ENCODE measurements around the gene GCK.

GRCh38 chr7:44120395-44120794, 68.8 kb downstream of the GCK start:
- TF ChIP-seq ZFP3 (CRISPR knock-in tag; IDR thresholded peaks at IDR 0.05) (no peak), TSHZ2 (CRISPR knock-in tag; IDR thresholded peaks at IDR 0.05) (no peak)
- TF ChIP-seq, protein P1, sequence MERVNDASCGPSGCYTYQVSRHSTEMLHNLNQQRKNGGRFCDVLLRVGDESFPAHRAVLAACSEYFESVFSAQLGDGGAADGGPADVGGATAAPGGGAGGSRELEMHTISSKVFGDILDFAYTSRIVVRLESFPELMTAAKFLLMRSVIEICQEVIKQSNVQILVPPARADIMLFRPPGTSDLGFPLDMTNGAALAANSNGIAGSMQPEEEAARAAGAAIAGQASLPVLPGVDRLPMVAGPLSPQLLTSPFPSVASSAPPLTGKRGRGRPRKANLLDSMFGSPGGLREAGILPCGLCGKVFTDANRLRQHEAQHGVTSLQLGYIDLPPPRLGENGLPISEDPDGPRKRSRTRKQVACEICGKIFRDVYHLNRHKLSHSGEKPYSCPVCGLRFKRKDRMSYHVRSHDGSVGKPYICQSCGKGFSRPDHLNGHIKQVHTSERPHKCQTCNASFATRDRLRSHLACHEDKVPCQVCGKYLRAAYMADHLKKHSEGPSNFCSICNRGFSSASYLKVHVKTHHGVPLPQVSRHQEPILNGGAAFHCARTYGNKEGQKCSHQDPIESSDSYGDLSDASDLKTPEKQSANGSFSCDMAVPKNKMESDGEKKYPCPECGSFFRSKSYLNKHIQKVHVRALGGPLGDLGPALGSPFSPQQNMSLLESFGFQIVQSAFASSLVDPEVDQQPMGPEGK (CRISPR knock-in tag; IDR thresholded peaks at IDR 0.05; ENCODE audit: borderline replicate concordance), result no peak
